ENCODE results near the gene CNTNAP2.

CNTNAP2 gene

DNA sequence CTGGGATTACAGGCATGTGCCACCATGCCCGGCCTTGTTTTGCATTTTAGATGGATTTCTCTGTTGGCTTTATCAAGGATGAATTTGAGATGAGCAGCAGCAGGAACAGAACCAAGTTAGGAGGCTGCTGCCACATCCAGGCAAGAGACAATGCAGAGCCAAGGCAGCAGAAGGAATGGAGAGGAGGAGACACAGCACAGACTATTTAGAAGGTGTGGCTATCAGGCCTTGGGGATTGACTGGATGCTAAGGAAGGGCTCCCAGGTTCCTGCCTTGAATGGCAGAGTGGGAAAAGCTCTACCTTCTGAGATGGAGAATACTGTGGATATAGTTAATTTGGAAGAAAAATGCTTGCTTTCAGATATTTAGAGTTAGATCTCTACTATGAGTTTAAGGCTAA, 1989.3 kb downstream of the CNTNAP2 start:
- no peak for DNase-seq (ENCODE audit: low read depth)

DNA sequence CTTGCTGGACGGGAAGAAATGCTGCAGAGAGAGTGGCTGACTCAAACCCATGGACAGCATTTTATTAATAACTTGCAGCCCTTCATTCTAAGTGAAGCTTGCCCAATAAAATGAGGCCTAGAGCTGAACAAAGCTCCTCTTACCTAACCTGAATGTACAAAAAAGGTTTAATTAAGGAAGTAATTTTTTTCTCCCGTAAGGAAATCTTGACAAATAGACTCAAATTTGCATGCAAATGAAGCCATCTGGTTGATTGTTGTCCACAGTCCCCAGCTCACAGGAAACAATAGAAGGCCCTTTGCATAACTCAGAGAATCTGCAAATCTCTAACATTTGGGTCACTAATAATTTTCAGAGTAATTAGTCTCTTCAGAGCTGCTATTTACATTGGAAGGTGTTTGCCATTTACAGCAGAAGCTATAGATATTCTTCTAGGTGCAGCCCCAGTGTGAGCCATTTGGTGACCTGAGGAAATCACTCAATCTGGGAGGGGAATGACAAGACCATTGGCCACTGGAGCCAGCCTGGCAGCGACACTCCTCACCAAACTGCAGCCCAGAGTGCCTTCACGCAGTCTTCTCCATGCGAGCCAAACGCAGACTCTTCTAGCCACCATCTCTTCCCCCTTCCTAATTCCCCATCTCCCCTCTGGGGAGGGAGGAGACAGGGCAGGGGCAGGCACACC, 1991.0 kb downstream of the CNTNAP2 start:
- no peak for DNase-seq (ENCODE audit: low read depth)

GRCh38 chr7:148108381-148108780, 1991.8 kb downstream of the CNTNAP2 start:
- no peak for DNase-seq (ENCODE audit: low read depth)

- DNase-seq (ENCODE audit: low read depth): no peak
Observed at GRCh38 chr7:148110097-148110868, 1993.7 kb downstream of the CNTNAP2 start.

DNA sequence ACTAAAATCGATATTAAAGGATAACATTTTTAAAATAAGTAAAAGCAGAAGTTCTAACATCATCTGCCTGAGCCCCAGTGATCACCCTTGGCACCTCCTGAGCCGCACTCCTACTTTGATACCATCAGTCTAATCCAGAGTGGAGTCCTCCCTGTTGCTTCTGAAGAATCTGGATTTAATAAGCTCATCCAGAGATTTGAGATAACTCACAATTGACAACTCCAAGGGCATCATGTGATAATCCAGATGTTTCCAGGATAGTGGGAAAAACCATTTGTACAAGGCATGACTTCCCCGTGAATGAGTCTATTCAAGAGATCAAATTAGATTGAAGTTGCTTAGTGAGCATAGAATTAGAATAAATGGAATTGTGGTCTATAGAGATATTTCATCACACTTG, 1998.2 kb downstream of the CNTNAP2 start:
- no peak for DNase-seq (ENCODE audit: low read depth)

- DNase-seq (ENCODE audit: low read depth): no peak
Observed at GRCh38 chr7:148115308-148115707, 1998.7 kb downstream of the CNTNAP2 start.

DNA sequence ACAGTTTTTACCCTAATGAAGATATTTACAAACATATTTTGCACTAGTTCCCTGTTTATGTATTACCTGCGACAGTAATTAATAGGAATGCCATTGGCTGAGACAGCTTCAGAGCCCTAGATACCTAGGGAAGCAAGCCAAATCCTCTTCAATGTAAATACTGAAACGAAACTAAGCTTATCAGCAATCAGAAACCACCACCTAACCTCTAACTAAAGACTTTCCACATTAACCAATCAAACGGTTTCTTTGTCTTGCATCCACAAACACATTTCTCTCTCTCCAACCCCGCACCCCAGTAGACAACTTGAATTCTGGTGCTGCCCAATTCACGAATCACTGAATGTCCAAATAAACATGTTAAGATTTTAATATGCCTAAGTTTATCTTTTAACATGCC, 1999.6 kb downstream of the CNTNAP2 start:
- no peak for DNase-seq (ENCODE audit: low read depth)

DNA sequence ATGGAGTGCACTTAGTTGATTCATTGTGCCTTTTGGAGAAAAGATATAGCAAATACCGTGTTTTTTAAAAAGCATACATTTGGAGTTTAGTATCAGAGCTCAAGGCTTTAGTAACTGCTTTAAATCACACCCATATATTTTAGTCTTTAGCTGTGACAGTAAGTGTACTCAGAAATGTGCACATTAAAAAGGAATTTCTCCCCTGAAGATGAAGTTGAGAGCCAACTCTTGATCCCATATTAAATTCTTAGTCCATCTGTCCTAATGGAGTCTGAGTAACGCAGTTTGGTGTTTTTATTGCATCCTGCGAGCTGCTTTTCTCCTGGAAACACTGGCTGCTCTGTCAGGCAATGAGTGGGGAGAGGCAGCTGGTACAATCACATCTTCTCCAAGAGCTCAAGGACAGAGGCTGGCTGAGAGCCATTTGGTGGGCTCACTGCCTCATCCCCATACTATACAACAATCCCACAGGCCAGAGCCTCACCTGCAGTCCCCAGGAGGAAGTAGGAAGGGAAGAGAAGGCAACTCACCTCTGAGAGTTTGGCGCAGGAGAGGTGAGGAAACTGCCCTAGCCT, 2000.3 kb downstream of the CNTNAP2 start:
- no peak for DNase-seq (ENCODE audit: low read depth)

DNA sequence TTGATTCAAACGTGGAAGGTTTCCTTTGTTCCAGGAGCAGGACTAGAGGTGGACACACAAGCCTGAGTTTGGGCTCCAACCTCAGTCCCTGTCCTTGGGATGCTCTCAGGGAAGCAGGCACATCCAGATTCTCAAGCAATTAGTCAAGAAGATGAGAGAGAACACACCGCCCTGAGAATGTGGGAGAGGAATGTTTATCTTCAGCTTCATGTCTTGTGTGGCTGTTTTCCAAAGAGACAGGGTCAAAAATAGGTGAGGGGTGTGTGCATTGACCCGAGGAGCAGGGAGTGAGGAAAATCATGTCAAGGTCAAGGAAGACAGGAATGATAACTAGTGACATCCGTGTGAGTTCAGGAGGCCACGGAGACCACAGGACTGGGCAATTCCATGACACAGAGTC, 2001.8 kb downstream of the CNTNAP2 start:
- DNase-seq (ENCODE audit: low read depth): no peak

- no peak for DNase-seq (ENCODE audit: low read depth)
Observed at GRCh38 chr7:148121401-148121800, 2004.8 kb downstream of the CNTNAP2 start.

- no peak for DNase-seq (ENCODE audit: low read depth)
Observed at GRCh38 chr7:148121847-148122246, 2005.2 kb downstream of the CNTNAP2 start.

- DNase-seq (ENCODE audit: low read depth): no peak
Observed at GRCh38 chr7:148124477-148124876, 2007.9 kb downstream of the CNTNAP2 start.

GRCh38 chr7:148127374-148127773, 2010.8 kb downstream of the CNTNAP2 start:
- DNase-seq (ENCODE audit: low read depth): no peak

GRCh38 chr7:148129023-148129422, 2012.4 kb downstream of the CNTNAP2 start:
- DNase-seq (ENCODE audit: low read depth): no peak

- peak; percentile 6 for DNase-seq (ENCODE audit: low read depth)
Observed at GRCh38 chr7:148135116-148135515, 2018.5 kb downstream of the CNTNAP2 start.

DNA sequence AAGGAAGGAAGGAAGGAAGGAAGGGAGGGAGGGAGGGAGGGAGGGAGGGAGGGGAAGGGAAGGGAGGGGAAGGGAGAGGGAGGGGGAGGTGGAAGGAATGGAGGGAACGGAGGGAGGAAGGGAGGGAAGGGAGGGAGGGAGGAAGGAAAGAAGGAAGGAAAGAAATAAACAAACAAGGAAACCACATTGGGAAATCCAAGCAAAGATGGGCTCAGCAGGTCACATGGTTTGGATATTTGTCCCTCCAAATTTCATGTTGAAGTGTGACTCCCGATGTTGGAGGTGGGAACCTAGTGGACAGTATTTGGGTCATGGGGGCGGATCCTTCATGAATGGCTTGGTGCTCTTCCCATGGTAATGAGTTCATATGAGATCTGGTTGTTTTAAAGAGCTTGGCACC, 2019.4 kb downstream of the CNTNAP2 start:
- no peak for DNase-seq (ENCODE audit: low read depth)

DNA sequence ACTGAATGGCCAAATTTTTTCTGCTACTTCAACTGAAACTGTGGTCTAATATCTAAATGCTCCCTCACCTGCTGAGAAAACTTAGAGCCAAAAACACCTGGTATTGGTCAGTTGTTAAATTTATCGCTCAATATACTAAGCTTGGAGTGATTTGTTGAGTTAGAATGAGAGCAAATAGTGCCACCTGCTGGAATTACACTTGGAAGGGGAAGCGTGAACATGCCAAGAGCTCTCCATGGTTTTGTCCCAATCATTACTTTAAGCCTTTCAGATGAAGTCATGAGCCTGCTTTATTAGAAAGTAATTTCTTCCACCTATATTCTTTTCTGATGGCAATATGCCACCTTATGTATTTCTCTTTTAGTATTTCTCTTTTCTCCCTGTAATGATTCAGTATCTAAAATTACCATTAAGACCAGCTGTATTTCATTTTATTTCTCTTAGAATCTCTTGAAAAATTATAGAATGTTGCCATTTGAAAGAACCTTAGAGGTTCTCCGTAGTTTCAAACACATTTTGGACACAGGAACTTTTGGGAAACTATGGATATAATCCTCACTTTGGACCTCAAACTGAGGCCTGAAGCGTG, 2026.2 kb downstream of the CNTNAP2 start:
- DNase-seq (ENCODE audit: low read depth): peak; percentile 38

DNA sequence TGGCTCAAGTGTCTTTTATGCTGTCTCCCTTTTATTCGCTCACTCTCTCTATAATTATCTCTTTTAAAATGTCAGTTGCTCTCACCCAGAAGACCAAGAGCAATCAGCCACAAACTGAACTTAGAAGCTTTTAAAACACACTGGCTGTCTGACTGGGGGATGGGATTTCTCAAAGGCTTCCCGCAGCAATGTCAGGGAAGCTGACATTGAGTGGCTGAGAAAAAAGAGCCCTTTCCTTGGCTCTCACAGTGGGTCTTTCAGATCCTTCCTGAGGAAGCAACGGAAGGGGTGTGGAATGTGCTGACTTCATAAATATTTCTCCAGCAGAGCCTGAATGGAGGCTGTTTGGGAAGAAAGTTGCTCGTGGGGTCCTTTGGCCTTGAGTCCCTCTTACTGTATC, 2028.2 kb downstream of the CNTNAP2 start:
- DNase-seq (ENCODE audit: low read depth): no peak

GRCh38 chr7:148146346-148146745, 2029.7 kb downstream of the CNTNAP2 start:
- no peak for DNase-seq (ENCODE audit: low read depth)

DNA sequence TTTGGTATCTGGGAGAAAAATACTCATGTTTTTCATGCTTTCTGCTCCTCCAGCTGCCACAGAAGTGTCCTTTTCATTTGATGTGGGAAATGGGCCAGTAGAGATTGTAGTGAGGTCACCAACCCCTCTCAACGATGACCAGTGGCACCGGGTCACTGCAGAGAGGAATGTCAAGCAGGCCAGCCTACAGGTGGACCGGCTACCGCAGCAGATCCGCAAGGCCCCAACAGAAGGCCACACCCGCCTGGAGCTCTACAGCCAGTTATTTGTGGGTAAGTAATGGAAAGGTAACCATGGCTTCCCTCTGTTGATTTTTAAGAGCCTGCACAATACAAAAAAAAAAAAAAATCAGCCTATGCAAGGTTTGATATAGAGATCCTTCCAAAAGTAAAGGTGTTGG, 2030.8 kb downstream of the CNTNAP2 start:
- no peak for DNase-seq (ENCODE audit: low read depth)

GRCh38 chr7:148148456-148148855, 2031.9 kb downstream of the CNTNAP2 start:
- no peak for DNase-seq (ENCODE audit: low read depth)

DNA sequence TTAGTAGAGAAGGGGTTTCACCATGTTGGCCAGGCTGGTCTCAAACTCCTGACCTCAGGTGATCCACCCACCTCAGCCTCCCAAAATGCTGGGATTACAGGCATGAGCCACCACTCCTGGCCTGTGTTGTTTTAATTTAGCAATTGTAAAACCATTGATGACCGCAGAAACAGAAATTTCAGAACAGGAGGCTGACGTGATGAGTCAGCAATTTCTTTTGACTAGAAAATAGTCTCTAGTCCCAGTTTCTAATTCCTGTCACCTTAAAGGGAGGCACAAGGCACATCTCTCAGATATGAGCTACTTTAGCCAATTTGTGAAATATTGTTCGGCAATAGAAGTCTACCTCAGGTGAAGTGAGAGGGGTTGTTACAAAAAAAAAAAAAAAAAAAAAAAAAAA, 2033.1 kb downstream of the CNTNAP2 start:
- no peak for DNase-seq (ENCODE audit: low read depth)

- no peak for DNase-seq (ENCODE audit: low read depth)
Observed at GRCh38 chr7:148151778-148152177, 2035.2 kb downstream of the CNTNAP2 start.

Data from iris pigment epithelial cell (primary cell).